K562 (cell line): ENCODE data around the gene TRIM38. TPM values are rescaled to one million over a fixed set of nuclear protein-coding genes. Genes with fewer than 3 reads are reported as not detected.

Source experiments
- BHLHE40 ChIP-seq: IDR thresholded peaks from 2 replicates; pipeline ENCODE4 v1.6.1; 2011; ENCODE audit warnings: low read length, improper control_type of control experiment
- CEBPZ ChIP-seq: fragments of 150-350 bp; IDR thresholded peaks from 2 replicates; pipeline ENCODE4 v1.6.1; 2014; ENCODE audit warnings: low read depth, mild to moderate bottlenecking, low read length, borderline replicate concordance
- EP300 ChIP-seq: IDR thresholded peaks from 2 replicates; pipeline ENCODE4 v1.6.1; 2012; ENCODE audit warnings: low read length, improper control_type of control experiment
- HBP1 ChIP-seq: fragments of 450-650 bp; formaldehyde crosslinking; IDR thresholded peaks from 2 replicates; pipeline ENCODE4 v1.4.0; 2022; ENCODE audit warnings: missing genetic modification characterization
- POLR3A ChIP-seq: IDR thresholded peaks from 2 replicates; pipeline ENCODE4 v1.6.1; 2011; ENCODE audit warnings: borderline replicate concordance, mild to moderate bottlenecking, moderate library complexity; ENCODE audit not compliant: insufficient read length, insufficient read depth; ENCODE audit errors: extremely low read depth
- ZKSCAN1 ChIP-seq: fragments of 150-350 bp; IDR thresholded peaks from 2 replicates; pipeline ENCODE4 v1.6.1; 2016; ENCODE audit warnings: low read depth, low read length
- ZNF444 ChIP-seq: fragments of 250-450 bp; sonication (Bioruptor Pico); IDR thresholded peaks from 2 replicates; pipeline ENCODE4 v1.4.0; 2020; ENCODE audit warnings: mild to moderate bottlenecking, moderate library complexity
- polyA plus RNA-seq, 8 experiments: library from polyadenylated mRNA; depleted of rRNA in 4 of 8; stranded (reverse) in 5 of 8; unstranded in 3 of 8; fragments of >200 nt; fragmentation: Nextera tagmentation in 2 of 8; fragmentation: Illumina TruSeq in 1 of 8; extraction: Ambion mirVana in 2 of 8; extraction: Trizol in 1 of 8; gene quantifications; 2 replicates each; pipeline versions ENCODE4 v1.2.1 to v1.2.3, GENCODE V29; 2011 to 2014; ENCODE audit warnings: inconsistent platforms in 1 of 8, missing spikeins in 1 of 8
- total RNA-seq, 7 experiments: library from RNA; depleted of rRNA in 6 of 7; stranded (reverse); fragments of >200 nt in 6 of 7; fragmentation: Illumina TruSeq in 2 of 7; extraction: Trizol in 2 of 7; gene quantifications; 2 replicates each; pipeline versions ENCODE4 v1.2.1 to v1.2.3, GENCODE V29; 2011 to 2021; ENCODE audit warnings: low replicate concordance in 1 of 7
- TF ChIP-seq, protein P1 (sequence below), 2 experiments: fragments of 450-650 bp in 1 of 2; IDR thresholded peaks; 2 replicates each; pipeline ENCODE4 v1.6.1; 2011 to 2017; ENCODE audit warnings: low read depth in 2 of 2, antibody characterized with exemption in 1 of 2, borderline replicate concordance in 1 of 2, low read length in 1 of 2, mild to moderate bottlenecking in 1 of 2, mixed read lengths in 1 of 2; ENCODE audit not compliant: control insufficient read depth in 1 of 2
- TF ChIP-seq, protein P2 (sequence below): sonication (generic); formaldehyde crosslinking; IDR thresholded peaks from 2 replicates; pipeline ENCODE4 v1.8.1; 2023; ENCODE audit warnings: mild to moderate bottlenecking, missing genetic modification reagents, moderate library complexity
- TF ChIP-seq, protein P3 (sequence below): sonication (generic); formaldehyde crosslinking; IDR thresholded peaks from 2 replicates; pipeline ENCODE4 v1.5.0; 2020; ENCODE audit warnings: missing genetic modification reagents
- TF ChIP-seq, protein P4 (sequence below): fragments of 450-650 bp; formaldehyde crosslinking; IDR thresholded peaks from 2 replicates; pipeline ENCODE4 v1.4.0; 2020; ENCODE audit warnings: mild to moderate bottlenecking, mixed read lengths

The TRIM38 gene
- total and polyA plus RNA-seq, 9 of the 15 experiments (the other 6 are each of a cell fraction or from before 2014, with no cell fraction given) = 1.7 to 6.7 (median 6.3) TPM

GRCh38 chr6:26029857-26030653 lies 67.5 kb downstream of the TRIM38 start (continued):
- TF ChIP-seq, protein P1, sequence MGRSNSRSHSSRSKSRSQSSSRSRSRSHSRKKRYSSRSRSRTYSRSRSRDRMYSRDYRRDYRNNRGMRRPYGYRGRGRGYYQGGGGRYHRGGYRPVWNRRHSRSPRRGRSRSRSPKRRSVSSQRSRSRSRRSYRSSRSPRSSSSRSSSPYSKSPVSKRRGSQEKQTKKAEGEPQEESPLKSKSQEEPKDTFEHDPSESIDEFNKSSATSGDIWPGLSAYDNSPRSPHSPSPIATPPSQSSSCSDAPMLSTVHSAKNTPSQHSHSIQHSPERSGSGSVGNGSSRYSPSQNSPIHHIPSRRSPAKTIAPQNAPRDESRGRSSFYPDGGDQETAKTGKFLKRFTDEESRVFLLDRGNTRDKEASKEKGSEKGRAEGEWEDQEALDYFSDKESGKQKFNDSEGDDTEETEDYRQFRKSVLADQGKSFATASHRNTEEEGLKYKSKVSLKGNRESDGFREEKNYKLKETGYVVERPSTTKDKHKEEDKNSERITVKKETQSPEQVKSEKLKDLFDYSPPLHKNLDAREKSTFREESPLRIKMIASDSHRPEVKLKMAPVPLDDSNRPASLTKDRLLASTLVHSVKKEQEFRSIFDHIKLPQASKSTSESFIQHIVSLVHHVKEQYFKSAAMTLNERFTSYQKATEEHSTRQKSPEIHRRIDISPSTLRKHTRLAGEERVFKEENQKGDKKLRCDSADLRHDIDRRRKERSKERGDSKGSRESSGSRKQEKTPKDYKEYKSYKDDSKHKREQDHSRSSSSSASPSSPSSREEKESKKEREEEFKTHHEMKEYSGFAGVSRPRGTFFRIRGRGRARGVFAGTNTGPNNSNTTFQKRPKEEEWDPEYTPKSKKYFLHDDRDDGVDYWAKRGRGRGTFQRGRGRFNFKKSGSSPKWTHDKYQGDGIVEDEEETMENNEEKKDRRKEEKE (IDR thresholded peaks at IDR 0.05; ENCODE audit: borderline replicate concordance in 1 of 2, control insufficient read depth in 1 of 2, low read depth in 2 of 2, low read length in 1 of 2) = no peak; a peak in 1 of 4 replicates
- TF ChIP-seq, protein P2, sequence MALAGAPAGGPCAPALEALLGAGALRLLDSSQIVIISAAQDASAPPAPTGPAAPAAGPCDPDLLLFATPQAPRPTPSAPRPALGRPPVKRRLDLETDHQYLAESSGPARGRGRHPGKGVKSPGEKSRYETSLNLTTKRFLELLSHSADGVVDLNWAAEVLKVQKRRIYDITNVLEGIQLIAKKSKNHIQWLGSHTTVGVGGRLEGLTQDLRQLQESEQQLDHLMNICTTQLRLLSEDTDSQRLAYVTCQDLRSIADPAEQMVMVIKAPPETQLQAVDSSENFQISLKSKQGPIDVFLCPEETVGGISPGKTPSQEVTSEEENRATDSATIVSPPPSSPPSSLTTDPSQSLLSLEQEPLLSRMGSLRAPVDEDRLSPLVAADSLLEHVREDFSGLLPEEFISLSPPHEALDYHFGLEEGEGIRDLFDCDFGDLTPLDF = no peak
- TF ChIP-seq, protein P3, sequence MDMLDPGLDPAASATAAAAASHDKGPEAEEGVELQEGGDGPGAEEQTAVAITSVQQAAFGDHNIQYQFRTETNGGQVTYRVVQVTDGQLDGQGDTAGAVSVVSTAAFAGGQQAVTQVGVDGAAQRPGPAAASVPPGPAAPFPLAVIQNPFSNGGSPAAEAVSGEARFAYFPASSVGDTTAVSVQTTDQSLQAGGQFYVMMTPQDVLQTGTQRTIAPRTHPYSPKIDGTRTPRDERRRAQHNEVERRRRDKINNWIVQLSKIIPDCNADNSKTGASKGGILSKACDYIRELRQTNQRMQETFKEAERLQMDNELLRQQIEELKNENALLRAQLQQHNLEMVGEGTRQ (CRISPR knock-in tag) = no peak
- no peak for TF ChIP-seq ZKSCAN1
- TF ChIP-seq ZNF444 (CRISPR knock-in tag) = no peak
- TF ChIP-seq EP300 = no peak
- TF ChIP-seq, protein P4, sequence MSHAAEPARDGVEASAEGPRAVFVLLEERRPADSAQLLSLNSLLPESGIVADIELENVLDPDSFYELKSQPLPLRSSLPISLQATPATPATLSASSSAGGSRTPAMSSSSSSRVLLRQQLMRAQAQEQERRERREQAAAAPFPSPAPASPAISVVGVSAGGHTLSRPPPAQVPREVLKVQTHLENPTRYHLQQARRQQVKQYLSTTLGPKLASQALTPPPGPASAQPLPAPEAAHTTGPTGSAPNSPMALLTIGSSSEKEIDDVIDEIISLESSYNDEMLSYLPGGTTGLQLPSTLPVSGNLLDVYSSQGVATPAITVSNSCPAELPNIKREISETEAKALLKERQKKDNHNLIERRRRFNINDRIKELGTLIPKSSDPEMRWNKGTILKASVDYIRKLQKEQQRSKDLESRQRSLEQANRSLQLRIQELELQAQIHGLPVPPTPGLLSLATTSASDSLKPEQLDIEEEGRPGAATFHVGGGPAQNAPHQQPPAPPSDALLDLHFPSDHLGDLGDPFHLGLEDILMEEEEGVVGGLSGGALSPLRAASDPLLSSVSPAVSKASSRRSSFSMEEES (CRISPR knock-in tag) = no peak
- TF ChIP-seq BHLHE40 = no peak
- no peak for TF ChIP-seq CEBPZ
- TF ChIP-seq HBP1 (CRISPR knock-in tag) = no peak
- TF ChIP-seq POLR3A = no peak
